NCI-H2107 treated with DMSO at 0.1 percent for 48 hours (cell line): Measurements from ENCODE around the gene PTPRS.

ENCODE experiments used
- DNase-seq: peaks from one replicate; lab custom pipeline; 2025; ENCODE audit not compliant: unreplicated experiment; lab: John Stamatoyannopoulos, UW

The PTPRS gene

GRCh38 chr19:5355693-5356092 lies 15.1 kb upstream of the PTPRS start:
- no peak for DNase-seq

DNA sequence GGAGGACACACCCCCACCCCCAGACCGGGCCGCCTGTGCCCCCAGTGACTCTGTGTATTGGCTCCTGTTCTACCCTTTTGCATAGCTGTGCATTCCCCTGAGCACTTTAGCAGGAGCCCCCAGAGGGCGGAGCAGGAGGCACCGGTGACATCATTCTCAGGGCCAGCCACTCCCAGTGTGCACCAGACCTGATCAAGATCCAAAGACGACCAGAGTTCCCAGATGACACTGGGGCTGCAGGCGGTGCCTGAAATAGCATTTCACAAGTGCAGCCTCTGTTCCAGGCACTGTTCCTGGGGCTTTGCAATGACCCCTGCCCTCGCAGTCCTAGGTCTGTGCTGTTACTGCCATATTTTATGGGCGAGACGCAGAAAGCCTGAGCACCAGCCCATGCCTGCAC lies 14.5 kb upstream of the PTPRS start:
- no peak for DNase-seq

DNA sequence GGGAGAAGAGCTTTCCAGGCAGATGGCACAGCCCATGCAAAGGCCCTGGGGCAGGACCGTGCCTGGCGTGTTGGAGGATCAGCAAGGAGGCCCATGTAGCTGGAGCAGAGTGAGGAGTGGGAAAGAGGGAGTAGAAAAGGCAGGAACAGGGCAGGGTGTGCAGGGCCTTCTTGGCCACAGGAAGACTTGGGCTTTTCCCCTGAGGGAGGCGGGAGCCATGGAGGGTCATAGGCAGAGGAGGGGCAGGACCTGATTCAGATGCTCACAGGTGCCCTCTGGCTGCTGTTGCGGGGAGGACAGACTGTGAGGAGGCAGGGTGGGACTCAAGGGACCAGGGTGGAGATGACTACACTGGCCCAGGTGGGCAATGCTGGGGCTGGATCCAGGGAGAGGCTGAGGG lies 13.8 kb upstream of the PTPRS start:
- no peak for DNase-seq

DNA sequence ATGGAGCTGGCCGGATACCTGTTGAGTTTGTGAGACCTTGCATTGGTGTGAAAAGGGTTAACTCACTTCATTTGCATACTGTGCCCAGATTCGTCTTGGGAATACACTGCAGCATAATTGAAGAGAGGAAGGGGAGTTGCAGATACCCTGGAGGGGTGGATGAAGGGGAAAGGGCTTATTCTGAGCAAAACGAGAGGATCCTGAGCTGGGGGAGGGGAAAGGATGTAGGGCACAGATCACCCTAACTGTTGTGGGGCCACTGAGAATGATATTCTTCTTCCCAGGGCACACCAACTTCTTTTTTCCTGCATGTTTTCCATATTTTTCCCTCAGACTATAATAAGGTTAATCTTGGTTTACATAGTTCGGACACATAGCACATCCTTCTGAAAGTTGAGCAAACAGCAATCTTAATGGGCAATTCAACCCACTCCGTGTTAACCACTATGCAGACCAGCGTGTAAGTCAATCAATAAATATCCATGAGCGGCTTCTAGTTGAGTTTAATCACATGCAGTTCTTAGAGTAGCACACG lies 11.7 kb upstream of the PTPRS start:
- no peak for DNase-seq

DNA sequence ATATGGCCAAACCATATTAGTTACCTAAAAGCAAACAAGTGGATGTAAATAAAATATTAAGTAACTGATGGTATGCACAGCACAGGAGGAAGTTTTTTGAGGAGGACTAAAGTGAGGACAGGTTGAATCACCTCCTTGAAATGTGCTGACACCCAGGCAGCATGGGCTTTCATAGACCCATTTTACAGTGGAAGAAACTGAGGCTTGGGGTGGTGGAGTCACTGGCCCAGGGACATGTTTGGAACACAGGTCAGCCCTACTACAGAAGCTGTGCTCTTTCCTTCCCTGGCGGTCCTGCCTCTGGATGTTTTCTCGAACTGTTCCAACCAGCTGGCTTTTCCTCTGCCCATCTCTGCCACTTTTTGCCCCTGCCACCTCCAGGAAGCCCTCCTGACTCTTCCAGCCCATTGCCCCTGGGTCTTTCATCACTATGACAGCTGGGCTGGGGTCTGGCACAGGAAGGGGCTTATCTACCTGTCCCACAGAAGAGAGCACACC lies 11.2 kb upstream of the PTPRS start:
- DNase-seq, result no peak

DNA sequence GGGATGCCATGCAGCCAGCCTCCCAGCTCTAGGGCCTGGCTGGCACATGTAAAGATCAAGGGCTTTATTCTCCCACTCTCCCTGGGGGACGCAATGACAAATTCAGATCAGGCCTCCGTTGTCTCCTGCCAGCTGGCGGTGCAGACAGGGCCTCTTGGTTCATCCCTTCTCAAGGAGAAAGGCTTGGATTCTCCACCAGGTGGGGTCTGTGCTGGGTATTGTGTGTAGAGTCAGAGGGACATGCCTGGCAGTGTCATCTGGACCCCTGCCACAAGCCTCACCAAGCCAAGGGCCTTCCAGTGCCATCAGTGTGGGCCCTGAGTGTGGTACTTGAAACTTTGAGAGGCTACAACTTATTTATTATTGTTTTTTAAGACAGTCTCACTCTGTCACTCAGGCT lies 8.4 kb upstream of the PTPRS start:
- DNase-seq, result no peak

GRCh38 chr19:5345895-5346386 lies 5.3 kb upstream of the PTPRS start:
- DNase-seq, result no peak

GRCh38 chr19:5343848-5344247 lies 3.2 kb upstream of the PTPRS start:
- DNase-seq, result no peak

- DNase-seq, result no peak
Observed at GRCh38 chr19:5342573-5343201, 2.1 kb upstream of the PTPRS start.

- no peak for DNase-seq
Observed at GRCh38 chr19:5341981-5342380, 1.4 kb upstream of the PTPRS start.

GRCh38 chr19:5341448-5341820 lies 822 bp upstream of the PTPRS start:
- DNase-seq, result no peak

GRCh38 chr19:5339950-5340636 lies 519 bp downstream of the PTPRS start:
- DNase-seq, result no peak

DNA sequence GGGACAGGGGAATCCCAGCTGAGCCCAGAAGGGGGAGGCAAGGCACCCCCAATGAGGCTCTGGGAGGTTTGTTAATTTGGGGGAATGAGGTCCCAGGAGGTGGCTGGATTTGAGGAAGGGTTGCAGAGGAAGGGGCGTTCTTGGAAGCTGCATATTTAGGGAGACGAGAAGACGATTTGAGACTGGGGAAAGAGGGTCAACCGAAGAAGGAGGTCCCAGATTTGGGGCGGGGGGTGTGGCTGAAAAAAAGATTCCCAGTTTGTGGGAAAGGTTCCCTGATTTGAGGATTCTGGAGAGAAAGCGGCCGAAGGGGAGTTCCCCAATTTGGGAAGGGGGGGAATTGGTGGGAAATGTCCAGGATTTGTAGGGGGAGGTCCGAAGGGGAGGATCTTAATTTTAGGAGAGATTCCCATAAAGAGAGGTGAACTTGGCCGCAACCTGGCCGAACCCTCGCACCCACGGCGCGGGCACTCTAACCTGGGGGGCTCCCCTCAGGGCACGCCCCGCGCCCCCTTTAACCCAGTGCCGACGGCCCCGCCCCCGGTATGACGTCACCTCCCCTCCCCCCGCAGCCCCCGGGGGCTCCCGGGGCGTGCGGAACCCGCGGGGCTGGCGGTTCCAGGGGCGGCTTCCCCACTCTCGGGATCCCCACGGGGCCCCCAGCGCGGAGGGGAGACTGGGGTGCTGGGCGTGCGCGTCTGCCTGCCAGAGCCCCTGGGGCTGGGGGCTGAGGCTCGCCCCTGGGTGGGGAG lies 1.2 kb downstream of the PTPRS start:
- DNase-seq, result no peak

GRCh38 chr19:5338656-5339197 lies 1.9 kb downstream of the PTPRS start:
- no peak for DNase-seq

DNA sequence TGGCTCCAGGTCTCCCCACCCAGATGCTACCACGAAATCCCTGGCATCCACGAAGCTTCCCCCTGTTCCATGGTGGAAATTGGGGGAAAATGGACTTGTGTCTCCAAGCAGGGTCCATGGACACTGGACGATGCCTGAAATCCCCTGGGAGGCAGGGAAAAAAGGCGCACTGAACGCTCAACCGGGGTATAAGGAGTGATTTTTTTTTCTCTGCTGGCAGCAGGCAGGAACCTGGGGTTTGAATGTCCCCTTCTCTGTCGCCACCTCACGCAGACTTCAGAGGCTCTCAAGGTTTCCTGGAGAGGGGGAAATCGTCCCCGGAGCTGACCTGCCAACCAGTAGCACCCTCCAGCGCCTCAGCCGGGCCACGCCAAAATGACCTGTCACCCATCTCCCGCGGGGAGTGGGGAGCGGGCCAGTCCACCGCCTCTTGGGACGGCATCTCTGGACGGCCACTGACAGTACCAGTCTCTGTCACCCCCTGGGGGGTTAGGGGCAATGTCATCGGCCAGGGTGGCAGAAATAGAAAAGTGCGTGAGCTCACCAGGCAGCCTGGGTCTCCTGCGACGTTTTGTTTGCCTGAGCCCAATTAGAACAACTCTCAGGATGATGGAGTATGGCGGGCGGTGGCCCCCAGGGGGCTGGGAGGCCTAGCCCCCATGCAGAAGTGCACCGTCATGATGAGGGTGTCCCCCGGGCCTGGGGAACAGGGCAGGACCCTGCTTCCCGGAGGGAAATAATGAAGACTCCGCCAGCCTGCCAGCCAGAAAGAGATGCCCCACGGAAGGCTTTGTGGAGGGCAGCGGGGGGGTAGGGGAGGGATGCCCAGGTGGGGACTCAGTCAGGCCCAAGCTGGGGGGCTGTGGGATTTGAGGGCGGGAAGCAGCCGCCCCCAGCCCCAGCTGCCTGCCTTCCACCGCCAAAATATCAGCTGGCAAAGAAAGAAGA lies 2.6 kb downstream of the PTPRS start:
- no peak for DNase-seq

- DNase-seq, result no peak
Observed at GRCh38 chr19:5337126-5337525, 3.5 kb downstream of the PTPRS start.

DNA sequence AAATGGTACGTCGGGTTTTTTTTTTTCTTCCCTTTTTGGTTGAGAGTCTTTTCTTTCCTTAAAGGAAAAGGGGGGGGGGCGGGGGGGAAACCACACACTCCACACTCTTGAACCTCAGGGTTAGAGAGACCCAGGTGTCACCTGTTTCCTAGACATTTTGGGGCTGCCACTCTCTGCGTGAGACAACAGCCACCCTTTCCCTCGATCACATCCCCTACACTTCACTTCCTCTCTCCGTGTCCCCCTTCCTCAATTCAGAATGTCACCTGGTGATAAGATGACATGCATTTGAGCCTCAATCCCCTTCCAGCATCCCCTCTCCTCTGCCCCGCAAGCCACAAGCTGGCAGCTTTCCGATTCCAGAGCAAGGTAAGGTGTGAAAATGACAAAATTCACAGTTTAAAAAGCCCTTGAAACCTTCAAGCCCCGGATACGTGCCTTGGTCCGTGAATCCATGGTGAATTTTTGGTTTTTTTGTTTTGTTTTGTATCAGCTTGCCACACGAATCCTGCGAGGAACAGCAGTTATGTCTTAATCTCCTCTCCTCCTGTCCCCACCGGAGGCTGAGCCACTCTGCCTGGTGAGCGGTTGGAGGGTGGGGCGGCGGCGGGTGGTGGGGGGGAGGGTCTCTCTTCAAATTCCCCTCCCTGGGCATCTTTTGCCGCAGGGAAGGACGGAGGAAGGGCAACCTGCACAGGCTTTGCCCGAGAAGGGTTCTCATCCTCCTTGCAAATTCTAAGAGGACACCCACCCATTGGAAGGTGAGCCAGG lies 4.2 kb downstream of the PTPRS start:
- peak; percentile 18 for DNase-seq

GRCh38 chr19:5335593-5335992 lies 5.0 kb downstream of the PTPRS start:
- DNase-seq, result no peak

DNA sequence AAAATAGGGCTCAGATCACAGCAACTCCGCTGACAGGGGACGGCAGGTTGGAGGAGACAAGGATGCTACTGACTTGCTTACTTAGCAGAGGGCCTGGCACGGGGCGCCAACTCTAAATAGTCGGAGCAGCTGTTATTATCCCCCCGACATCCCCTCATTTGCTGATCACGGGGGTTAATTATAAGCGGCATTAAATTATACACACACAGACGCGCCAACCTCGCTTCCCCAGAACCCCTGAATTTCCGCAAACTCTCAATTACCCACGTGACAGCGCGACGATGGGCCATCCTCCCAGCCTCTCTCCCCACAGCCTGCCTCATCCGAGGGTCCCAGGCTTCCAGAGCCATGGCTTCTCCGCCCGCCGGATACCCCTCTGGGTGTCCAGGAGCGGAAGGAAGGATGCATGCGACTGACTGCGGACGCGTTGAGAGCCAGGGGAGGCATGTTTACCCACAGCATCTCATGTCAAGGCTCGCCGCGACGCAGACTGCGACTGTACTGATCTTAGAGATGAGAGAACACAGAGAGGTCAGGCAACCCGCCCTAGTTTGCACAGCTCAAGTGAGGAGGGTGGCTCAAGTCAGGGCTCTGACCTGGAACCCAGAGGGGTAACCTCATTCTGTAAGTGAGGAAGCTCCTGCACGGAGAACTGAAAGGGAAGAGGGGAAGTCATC lies 5.7 kb downstream of the PTPRS start:
- no peak for DNase-seq
